Activated CD4-positive, alpha-beta T cell treated with anti-CD3 and anti-CD28 coated beads, Interleukin-2, amount 50 U/mL, for 48 hours (primary cell): ENCODE measurements around the gene KIF18A.

Experiments
- DNase-seq, 2 experiments: peaks; one replicate each; pipeline ENCODE4 v3.0.0-alpha.2; 2020

The KIF18A gene

DNA sequence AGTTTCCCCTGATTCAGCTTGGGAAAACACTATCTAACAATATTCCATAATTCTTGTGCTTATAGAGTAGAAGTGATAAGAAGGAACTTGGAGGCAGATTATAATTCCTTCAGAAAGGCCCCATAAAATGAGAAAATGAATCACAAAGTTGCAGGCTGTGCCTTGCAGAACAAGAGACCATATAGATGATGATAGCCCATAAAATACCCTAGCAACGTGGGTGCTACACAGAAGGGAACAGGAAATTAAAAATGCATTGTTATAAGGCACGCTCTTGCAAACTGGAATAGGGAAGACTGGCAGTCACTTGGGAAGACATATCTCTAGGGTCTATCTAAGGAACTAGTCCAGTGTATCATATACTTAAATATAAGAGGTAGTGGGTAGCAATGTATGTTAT, 67.6 kb downstream of the KIF18A start:
- DNase-seq: no peak

DNA sequence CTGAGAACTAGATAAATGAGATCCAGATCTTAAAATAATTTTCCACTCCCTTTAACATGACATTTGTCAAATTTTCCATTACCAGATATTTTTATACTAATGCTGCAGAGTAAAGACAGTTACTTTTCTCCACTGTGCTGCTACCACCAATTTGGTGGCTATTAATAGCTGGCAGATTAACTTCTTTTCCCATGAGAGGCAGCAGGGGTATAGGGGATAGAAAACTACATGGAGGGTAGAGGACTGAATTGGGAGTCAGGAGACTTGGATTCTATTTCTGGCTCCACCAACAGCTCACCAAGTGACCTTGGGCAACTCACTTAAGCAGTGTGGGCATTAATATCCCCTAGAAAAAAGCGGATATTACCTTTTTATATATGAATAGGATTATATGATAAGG, 69.2 kb downstream of the KIF18A start:
- DNase-seq: no peak

DNA sequence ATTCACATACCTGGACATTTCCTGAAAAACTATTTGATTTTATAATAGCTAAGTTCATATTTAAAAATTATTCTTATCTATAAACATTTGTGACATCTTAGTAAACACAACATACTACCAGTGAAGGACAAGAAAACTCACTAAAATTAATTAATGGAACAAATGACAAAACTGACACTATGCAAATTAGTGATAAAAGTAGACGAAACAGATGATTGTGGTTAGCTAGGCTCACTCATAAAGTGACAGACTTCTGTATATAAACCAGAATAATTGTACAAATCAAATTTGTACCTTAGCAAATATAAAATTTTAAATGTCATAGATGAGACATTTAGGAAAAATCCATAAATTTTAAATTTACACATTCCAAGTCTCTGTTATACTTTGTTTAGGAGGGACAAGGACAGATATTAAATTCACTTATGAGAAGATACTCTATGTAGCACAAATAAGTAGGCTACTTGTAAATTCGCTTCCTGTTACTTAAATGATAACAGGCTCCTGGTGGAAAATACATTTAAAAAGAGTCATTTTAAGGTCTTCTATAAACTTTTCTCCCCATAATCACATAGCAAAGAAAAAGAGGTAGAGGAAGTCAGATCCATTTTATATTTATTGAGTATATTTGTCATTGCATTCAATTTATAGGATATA, 81.2 kb downstream of the KIF18A start:
- no peak for DNase-seq

DNA sequence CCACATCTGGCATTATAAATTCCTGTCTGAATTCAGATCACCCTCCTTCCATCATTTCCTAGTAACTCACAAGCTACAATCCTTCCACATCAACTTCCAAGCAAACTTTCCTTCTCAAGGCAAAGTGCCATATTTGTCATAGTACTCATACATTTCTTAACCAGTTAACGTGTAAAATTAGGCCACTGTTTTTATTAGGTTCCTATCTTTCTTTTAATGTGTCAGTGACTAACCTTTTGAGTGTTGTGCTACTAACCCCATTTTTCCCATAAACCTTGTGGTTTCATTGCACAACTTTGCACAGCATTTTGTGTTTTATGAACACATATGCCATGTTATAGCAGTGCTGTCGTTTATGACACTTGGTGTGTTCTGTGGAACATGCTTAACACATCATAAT, 90.1 kb downstream of the KIF18A start:
- DNase-seq: no peak

DNA sequence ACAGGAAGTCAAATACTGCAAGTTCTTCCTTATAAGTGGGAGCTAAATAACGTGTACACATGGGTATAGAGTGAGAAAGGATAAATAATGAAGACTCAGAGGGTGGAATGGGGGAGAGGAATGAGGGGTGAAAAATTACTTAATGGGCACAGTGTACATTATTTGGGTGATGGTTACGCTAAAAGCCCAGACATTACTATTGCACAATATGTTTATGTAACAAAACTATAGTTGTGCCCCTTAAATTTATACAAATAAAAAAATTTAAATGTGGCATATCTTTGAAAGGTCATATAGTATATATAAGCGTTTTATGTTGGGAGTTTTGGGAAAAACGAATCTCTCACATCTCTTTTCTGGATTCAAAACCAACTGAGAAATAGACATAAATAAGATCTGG, 96.1 kb downstream of the KIF18A start:
- no peak for DNase-seq

DNA sequence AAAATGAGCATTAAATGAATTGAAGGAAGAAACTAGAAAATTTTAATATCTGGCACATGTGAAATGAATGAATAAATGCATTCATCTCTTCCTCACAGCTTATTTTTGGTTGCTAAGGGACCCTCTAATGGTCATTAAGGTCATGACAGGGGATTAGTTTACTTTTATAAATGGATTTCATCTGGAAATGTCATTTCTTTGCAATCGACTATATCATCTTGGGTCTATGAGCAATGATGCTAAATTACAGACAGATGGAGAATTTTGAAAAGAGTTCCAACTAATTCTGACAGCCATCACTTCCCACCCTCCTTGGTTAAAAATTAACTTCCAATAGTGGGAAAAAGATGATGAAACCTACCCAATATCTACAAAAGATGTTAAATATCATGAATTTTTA, 98.0 kb downstream of the KIF18A start:
- DNase-seq: no peak

DNA sequence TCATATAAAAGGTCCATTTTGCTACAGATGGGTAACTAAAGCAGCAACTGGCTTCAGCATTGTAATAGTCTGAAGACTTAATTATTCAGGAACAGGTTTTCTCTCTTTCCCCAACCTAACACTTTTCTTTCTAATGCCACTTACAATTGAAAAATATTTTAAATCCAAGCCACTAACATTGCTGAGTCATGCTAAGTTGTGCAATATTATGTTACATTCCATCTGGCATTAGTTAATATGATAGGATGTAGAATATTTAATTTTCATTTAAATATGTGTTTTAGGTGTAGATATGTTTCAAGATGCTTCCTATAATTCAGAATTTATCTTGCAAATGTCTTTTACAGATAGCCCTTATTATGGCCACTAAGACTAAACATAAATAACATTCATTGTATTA, 98.6 kb downstream of the KIF18A start:
- DNase-seq: no peak

DNA sequence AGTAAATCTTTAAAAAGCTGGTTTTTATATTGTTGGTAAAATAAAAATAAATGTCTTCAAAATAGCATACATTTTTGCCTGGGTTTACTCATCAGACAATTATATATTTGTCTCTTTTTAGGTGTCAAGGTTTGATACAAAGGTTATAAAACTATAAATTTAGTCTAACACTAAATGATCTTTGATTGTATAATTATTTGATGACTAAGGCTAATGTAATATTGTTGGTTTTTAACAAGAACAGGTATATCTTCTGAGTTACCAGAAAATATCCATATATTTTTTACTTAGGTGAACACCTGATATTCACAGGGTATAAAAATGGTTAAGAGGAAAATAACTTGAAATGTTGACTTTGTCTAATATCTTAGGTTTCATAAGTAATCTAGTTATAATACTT, 104.3 kb downstream of the KIF18A start:
- no peak for DNase-seq

DNA sequence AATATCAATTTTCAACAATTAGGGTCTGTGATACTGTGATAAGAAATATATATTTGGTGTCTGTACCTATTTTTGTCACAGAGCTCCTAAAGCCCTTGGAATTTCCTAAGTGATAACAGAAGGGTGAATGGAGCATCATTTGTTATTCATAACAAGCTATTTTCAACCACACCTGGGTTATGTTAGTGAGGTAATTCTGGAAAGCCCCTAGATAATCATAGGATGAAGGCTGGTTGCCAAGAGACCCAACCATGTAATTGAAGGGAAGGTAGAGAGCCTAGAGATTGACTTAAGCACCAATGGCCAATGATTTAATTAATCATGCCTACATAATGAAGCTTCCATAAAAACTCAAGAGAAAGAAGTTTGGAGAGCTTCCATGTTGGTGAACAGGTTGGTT, 109.4 kb downstream of the KIF18A start:
- DNase-seq: no peak

DNA sequence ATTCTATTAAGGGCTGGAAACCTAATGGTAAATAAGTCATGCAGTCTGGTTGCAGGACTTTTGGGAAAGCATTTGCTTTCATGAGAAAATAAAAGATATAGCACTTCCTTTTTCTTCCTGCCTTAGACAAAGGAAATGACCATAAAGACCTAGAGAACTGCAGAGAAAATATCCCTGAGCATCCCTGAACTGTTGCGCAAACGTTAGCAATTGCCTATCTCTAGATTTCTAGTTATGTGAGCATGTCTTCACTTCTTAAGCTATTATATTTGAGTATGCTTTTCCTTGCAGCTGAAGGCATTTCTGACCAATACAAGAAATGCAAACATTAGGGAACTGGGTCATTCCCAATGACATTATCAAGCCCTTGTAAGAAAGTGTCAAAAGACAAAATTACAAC, 110.6 kb downstream of the KIF18A start:
- DNase-seq: no peak

DNA sequence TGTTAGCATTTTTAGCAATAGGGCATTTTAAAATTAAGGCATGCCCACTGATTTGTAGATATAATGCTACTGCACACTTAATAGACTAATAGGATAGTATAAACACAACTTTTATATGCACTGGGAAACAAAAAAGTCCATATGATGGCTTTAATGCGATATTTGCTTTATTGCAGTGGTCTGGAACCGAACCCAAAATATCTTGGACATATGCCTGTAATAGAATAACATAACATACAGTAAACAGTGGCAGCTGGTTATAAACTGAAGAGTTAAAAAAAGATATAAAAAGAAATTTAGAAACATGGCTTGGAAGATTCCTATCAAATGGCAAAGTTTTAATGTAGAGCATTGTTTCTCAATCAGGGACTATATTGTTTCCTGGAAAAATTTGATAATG, 111.9 kb downstream of the KIF18A start:
- DNase-seq: no peak

DNA sequence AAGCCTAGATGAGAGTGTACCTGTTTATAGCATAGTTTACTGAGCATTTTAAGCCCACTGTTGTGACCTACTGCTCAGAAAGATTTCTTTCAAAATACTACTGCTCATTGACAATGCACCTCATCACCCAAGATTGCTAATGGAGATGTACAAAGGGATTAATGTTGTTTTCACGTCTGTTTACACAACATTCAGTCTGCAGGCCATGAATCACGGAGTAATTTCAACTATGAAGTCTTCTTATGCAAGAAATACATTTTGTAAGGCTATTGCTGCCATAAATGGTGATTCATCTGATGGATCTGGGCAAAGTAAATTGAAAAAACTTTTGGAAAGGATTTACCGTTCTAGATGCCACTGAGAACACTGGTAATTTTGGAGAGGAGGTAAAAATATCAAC, 112.9 kb downstream of the KIF18A start:
- DNase-seq: no peak

DNA sequence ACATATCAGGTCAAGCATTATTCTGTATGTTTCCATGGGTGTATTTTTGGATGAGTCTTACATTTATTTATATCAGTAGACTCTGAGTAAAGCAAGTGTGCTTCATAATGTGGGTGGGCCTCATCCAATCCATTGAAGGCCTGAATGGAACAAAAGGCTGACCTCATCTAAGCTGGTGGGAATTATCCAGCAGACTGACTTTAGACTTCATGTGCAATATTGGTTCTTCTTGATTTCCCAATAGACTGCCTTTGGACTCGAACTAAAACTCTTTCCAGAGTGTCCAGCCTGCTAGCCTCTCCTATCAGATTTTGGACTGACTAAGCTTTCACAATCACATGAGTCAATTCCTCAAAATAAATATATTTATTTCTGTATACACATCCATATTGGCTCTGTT, 116.2 kb downstream of the KIF18A start:
- DNase-seq: no peak

DNA sequence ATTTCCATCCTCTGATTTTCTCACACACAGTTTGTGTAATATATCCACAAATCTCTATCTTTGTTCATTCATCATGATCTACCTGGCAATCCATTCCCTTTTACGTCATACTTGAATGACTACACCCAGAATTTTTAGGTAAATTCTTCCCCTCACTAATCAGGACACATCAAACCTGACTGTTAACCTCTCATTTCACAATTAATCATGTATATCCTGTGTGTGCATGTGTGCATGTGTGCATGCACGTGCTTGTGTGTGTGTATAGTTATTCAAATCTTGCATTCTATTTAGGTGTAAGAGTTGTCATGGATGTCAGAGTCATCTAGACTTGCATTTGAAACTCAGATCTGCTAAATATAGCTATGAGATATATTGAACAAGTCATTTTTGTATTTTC, 130.4 kb downstream of the KIF18A start:
- no peak for DNase-seq

DNA sequence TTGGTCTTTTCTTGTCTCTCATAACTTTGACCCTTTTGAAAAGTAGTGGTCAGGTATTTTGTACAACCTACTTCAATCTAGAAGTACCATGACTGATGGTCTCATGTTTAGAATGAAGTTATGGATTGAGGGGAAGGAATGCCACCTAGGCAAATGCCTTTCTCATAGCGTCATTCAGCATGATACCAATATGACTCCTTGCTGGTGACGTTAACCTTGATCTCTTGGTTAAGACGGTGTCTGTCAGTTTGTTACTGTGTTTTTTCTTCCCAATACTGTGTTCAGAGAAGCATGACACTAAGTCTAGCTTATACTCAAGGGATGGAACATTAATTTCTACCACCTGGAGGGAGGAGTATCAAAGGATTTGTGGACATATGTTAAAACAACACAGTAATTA, 130.9 kb downstream of the KIF18A start:
- no peak for DNase-seq

DNA sequence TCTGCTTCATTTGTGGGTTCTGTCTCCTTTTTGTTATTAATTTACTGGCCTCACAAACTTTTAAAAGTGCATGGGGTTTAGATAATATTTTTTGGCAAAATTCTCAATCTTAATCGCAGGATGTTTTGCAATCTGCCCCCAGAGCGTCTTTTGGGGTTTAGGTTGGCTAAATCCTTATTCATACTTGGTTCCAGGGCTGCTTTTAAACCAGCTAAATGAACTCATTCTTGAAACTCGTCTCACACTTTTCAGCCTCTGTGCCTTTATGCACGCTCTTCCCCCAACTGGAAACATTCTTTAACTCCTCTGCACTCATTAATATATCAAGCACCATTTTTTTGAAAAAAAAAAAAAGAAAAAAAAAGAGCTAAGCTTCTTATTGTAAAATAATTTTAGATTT, 131.7 kb downstream of the KIF18A start:
- DNase-seq: no peak

DNA sequence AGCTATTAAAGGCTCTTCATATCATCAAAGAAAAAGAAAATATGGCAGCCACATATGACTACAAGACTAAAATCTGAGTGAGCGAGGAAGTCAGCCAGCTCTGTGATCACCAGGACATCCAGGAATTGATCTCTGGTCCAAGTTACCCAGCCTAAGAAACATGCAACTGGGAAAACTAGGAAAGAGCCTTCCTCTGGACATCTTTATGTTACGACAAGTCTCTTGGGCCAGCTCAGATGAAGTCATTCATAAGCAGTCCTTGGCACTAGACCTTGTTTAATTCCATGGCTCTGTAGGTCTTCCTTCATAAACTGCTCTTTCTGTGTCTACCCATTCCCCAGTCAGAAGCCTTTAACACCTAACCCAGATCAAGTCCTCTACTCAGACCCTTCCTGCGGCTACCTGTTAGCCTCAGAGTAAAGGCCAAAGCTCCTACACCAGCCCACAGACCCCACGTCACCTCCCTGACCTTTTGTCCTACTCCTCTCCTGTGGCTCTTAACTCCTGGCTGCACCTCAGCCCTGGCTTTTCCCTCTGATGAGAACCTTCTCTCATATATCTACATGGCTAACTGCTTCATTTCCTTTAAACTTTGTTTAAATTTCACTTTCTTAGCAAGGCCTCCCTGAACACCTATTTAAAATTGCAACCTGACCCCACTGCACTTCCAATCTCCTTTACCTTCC, 134.0 kb downstream of the KIF18A start:
- DNase-seq: no peak

DNA sequence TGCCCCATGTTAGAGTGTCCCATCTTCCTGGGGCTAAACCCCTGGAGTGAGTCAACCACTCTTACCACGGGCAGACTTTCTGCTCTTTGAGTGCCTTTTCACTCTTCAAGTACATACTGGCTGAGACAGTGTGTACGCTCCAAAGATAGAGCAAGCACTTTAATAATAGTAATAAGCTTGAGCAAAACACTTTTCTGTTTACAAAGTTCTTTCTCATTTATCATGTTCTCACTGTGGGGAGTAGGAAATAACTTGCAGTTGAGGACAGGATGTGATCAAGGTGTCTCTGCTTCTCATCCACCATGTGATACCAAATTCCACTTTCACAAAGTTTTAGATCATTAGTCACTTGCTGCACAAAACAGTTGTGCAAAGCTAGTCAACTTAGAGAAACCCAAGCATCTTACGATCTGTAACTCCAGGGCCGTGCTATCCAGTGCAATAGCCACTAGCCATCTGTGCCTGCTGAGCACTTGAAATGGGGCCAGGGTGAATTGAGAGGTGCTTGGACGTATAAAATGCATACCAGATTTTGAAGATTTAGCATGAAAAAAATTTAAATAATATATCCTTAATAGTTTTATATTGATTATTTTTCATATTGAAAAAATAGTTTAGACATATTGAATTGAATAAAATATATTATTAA, 135.3 kb downstream of the KIF18A start:
- no peak for DNase-seq

DNA sequence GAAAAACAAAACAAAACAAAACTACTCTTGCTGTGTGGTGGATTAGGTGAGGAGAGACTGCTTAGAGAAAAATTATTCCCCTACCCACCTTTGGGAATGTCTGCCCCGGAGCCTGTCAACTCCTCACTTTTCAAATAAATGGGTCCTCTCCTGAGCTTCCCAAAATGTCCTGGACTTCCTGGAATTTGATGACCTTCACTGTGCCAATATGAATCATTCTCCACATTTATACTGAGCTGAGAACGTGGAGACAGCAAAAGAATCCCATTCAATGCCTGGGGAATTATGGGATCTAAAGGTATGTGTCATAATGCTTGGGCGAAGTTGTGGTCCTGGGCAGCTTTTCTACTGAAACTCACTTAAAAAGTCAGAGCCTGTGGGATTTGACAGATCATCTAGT, 136.8 kb downstream of the KIF18A start:
- no peak for DNase-seq
